PC-9 (cell line): ENCODE measurements around the gene EDRF1.

Experiments used
- CTCF ChIP-seq: fragments of 200-600 bp; sonication (generic); conservative IDR thresholded peaks from 2 replicates; pipeline ENCODE4 v1.6.1; 2017; ENCODE audit warnings: mixed run types, antibody characterized with exemption, mild to moderate bottlenecking, moderate library complexity
- EZH2 ChIP-seq: fragments of 200-600 bp; sonication (generic); IDR thresholded peaks from 2 replicates; pipeline ENCODE4 v1.8.0; 2017; ENCODE audit warnings: antibody characterized with exemption, low read depth

GRCh38 chr10:125744909-125745308 lies 25.4 kb downstream of the EDRF1 start:
- TF ChIP-seq CTCF, result no peak
- no peak for TF ChIP-seq EZH2
